Transverse colon (tissue), 3 donors: ENCODE data around the gene TMC6.

Source experiments
- CTCF ChIP-seq, 5 experiments: fragments of 200-600 bp in 3 of 5; fragments of 450-650 bp in 2 of 5; sonication (generic) in 3 of 5; IDR thresholded peaks; 1 replicate in 2 of 5; 2 replicates in 3 of 5; pipeline ENCODE4 v1.5.1; 2016 to 2017; ENCODE audit warnings: antibody characterized with exemption in 5 of 5, inconsistent platforms in 3 of 5, mild to moderate bottlenecking in 2 of 5, moderate library complexity in 1 of 5
- POLR2A ChIP-seq: fragments of 450-650 bp; IDR thresholded peaks from one replicate; pipeline ENCODE4 v1.6.1; 2016; ENCODE audit warnings: antibody characterized with exemption, mild to moderate bottlenecking, moderate library complexity

- TF ChIP-seq CTCF (IDR thresholded peaks at IDR 0.05), result no peak
- no peak for TF ChIP-seq POLR2A
Measured at GRCh38 chr17:78132767-78133178, 4.2 kb upstream of the TMC6 start.
